AG04449 (cell line): ENCODE measurements around the gene VRK1.

Source experiments
- CTCF ChIA-PET: fragments of 350-600 bp; formaldehyde crosslinking; extraction: SDS; loops from one replicate; lab custom pipeline; 2021; ENCODE audit warnings: antibody characterized with exemption; lab: Yijun Ruan, JAX
- POLR2A ChIA-PET: fragments of 400-600, 350-600 bp; formaldehyde crosslinking; extraction: SDS; loops from one replicate; lab custom pipeline; 2020; ENCODE audit warnings: antibody characterized with exemption, inconsistent platforms; lab: Yijun Ruan, JAX
- DNase-seq: peaks from one replicate; pipeline ENCODE4 v3.0.0-alpha.2; 2010; ENCODE audit warnings: low read depth, low spot score
- H3K4me3 ChIP-seq: 2 replicates; pipeline ENCODE4 v1.5.1; 2011; ENCODE audit warnings: low read depth, mild to moderate bottlenecking, control low read depth, low read length
- CTCF ChIP-seq: IDR thresholded peaks from one replicate; pipeline ENCODE4 v1.5.1; 2011; ENCODE audit warnings: mild to moderate bottlenecking, moderate library complexity, low read length, control low read depth, inconsistent platforms; ENCODE audit not compliant: insufficient read depth; ENCODE audit errors: missing control alignments

VRK1 gene

DNA sequence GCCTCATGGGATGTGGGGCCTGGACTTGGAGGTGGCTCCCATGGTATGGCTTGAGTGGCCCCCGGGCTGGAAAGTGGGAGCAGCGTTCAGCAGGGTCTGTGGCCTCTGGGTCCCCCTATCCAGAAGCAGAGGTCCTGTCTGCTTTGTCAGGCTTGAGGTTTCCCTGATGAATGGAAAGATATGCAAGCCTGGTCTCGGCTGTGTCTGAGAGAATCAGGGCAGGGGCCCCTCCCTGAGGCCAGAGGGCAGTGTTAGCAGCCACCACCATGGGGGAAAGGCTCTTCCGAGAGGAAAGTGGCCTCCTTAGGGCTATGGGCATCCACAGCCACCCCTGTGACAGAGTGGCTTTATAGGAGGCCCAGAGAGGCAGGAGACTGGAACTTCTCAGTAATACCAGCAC, 128.2 kb downstream of the VRK1 start:
- POLR2A ChIA-PET, result no interaction called here
- DNase-seq, result no peak
- no peak for TF ChIP-seq CTCF
- H3K4me3 ChIP-seq, result no peak overlapping the region
- CTCF ChIA-PET, result no interaction called here

- no peak overlapping the region for H3K4me3 ChIP-seq
- POLR2A ChIA-PET, result no interaction called here
- CTCF ChIA-PET, result no interaction called here
- no peak for TF ChIP-seq CTCF
- no peak for DNase-seq
Measured at GRCh38 chr14:96926001-96926400, 128.8 kb downstream of the VRK1 start.

DNA sequence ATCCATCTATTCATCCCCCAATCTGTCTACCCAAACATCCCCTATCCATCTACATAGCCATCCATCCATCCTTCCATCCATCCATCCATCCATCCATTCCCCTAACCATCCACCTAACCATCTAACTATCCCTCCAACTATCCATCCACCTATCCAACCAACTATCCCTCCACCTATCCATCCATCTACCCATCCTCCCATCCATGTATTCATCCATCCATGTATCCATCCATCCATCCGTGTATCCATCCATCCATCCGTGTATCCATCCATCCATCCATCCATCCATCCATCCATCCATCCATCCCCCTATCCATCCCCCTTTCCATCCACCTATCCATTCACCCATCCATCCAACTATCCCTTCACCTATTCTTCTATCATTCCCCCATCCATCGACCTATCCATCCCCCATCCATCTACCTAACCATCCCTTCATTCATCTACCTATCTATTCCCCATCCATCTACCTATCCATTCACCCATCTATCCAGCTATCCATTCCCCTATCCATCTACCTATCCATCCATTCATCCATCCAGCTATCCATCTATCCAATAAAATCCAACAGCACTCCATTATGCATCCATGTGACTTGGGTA, 131.7 kb downstream of the VRK1 start:
- TF ChIP-seq CTCF, result no peak
- POLR2A ChIA-PET, result no interaction called here
- CTCF ChIA-PET, result no interaction called here
- H3K4me3 ChIP-seq, result no peak overlapping the region
- DNase-seq, result no peak

- ChIA-PET CTCF (no interaction called here), POLR2A (no interaction called here)
Measured at GRCh38 chr14:96929950-96930349, 132.8 kb downstream of the VRK1 start.

DNA sequence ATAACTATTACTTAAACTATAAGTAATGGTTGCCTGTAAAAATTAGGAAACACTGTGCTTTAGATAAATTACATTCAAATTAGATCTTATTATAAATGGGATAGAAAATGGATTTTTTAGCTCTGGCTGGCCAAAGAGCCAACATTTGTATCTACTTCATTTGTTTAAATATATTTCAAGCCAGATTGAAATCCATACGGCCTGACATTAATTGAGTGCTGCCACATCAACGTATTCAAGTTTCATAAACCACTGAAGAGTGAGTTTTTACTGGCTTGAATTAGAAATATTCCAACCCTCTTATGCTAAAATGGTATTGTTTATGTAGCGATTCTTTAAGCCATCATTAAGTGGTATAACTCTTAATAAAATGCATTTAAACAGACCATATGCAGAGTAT, 133.3 kb downstream of the VRK1 start:
- ChIA-PET POLR2A (no interaction called here), CTCF (no interaction called here)
- no peak for TF ChIP-seq CTCF
- no peak for DNase-seq
- H3K4me3 ChIP-seq, result no peak overlapping the region

More at GRCh38 chr14:96929950-96930349, 132.8 kb downstream of the VRK1 start:
- TF ChIP-seq CTCF, result no peak
- no peak overlapping the region for H3K4me3 ChIP-seq
- no peak for DNase-seq
